Retina (tissue), 1 donor: ENCODE measurements around the gene RASGRP3.
"Not testable (repeated sequence)": the region's sequence is repeated elsewhere in the genome, so short reads cannot be mapped to it uniquely, and the experiment has no call there.

Experiments used
- DNase-seq: peaks from one replicate; pipeline ENCODE4 v3.0.0-alpha.2; 2016

The RASGRP3 gene

GRCh38 chr2:33458248-33458819 lies 18.1 kb upstream of the RASGRP3 start:
- no peak for DNase-seq

- DNase-seq = no peak
Measured at GRCh38 chr2:33459745-33460144, 16.7 kb upstream of the RASGRP3 start.

GRCh38 chr2:33462512-33462911 lies 13.9 kb upstream of the RASGRP3 start:
- DNase-seq = not testable (repeated sequence)

GRCh38 chr2:33467413-33467812 lies 9.0 kb upstream of the RASGRP3 start:
- DNase-seq = no peak

GRCh38 chr2:33469238-33469637 lies 7.2 kb upstream of the RASGRP3 start:
- DNase-seq = no peak

GRCh38 chr2:33475224-33476130 lies 972 bp upstream of the RASGRP3 start:
- no peak for DNase-seq

- DNase-seq = no peak
Measured at GRCh38 chr2:33476793-33477190, 343 bp downstream of the RASGRP3 start.

GRCh38 chr2:33477473-33478468 lies 1.3 kb downstream of the RASGRP3 start:
- DNase-seq = peak; percentile 21

GRCh38 chr2:33478968-33479731 lies 2.7 kb downstream of the RASGRP3 start:
- no peak for DNase-seq

- DNase-seq = no peak
Measured at GRCh38 chr2:33482518-33482917, 6.1 kb downstream of the RASGRP3 start.

- DNase-seq = no peak
Measured at GRCh38 chr2:33484042-33484621, 7.7 kb downstream of the RASGRP3 start.

- no peak for DNase-seq
Measured at GRCh38 chr2:33485051-33485450, 8.6 kb downstream of the RASGRP3 start.

GRCh38 chr2:33486544-33486943 lies 10.1 kb downstream of the RASGRP3 start:
- no peak for DNase-seq

- DNase-seq = no peak
Measured at GRCh38 chr2:33488178-33488690, 11.8 kb downstream of the RASGRP3 start.

GRCh38 chr2:33488715-33489540 lies 12.5 kb downstream of the RASGRP3 start:
- DNase-seq = no peak

GRCh38 chr2:33489835-33490431 lies 13.5 kb downstream of the RASGRP3 start:
- no peak for DNase-seq

- DNase-seq = no peak
Measured at GRCh38 chr2:33491441-33492084, 15.1 kb downstream of the RASGRP3 start.

GRCh38 chr2:33492399-33493134 lies 16.1 kb downstream of the RASGRP3 start:
- no peak for DNase-seq

- DNase-seq = no peak
Measured at GRCh38 chr2:33494155-33494779, 17.8 kb downstream of the RASGRP3 start.
